H9 (cell line): ENCODE results near the gene NEB. TPM values are rescaled to one million over a fixed set of nuclear protein-coding genes. Genes with fewer than 3 reads are reported as not detected.

Experiments used
- DNase-seq: peaks from one replicate; pipeline ENCODE4 v3.0.0-alpha.2; 2017
- H2AFZ ChIP-seq: one replicate; pipeline ENCODE4 v1.6.1; 2013; ENCODE audit warnings: mild to moderate bottlenecking, low read length, control low read depth, moderate library complexity
- H2AK5ac ChIP-seq: 2 replicates; pipeline ENCODE4 v1.6.1; 2013; ENCODE audit warnings: low read length, control low read depth, mixed read lengths; ENCODE audit not compliant: insufficient read length
- H2BK120ac ChIP-seq: one replicate; pipeline ENCODE4 v1.6.1; 2013; ENCODE audit warnings: low read depth, mild to moderate bottlenecking, low read length, control low read depth, inconsistent platforms; ENCODE audit not compliant: poor library complexity, severe bottlenecking
- H2BK12ac ChIP-seq: 2 replicates; pipeline ENCODE4 v1.6.1; 2013; ENCODE audit warnings: low read length, control low read depth, mixed read lengths, low read depth; ENCODE audit not compliant: insufficient read length
- H2BK15ac ChIP-seq: 2 replicates; pipeline ENCODE4 v1.6.1; 2013; ENCODE audit warnings: low read depth, low read length, control low read depth
- H2BK20ac ChIP-seq: one replicate; pipeline ENCODE4 v1.6.1; 2013; ENCODE audit warnings: low read depth, mild to moderate bottlenecking, low read length, control low read depth, inconsistent platforms; ENCODE audit not compliant: poor library complexity, severe bottlenecking
- H2BK5ac ChIP-seq: 2 replicates; pipeline ENCODE4 v1.6.1; 2013; ENCODE audit warnings: low read length, control low read depth, mixed read lengths; ENCODE audit not compliant: insufficient read length
- H3K14ac ChIP-seq: 2 replicates; pipeline ENCODE4 v1.6.1; 2013; ENCODE audit warnings: low read length, control low read depth; ENCODE audit not compliant: insufficient read depth
- H3K18ac ChIP-seq: 2 replicates; pipeline ENCODE4 v1.6.1; 2013; ENCODE audit warnings: low read depth, mild to moderate bottlenecking, mixed read lengths, low read length, control low read depth; ENCODE audit not compliant: insufficient read length
- H3K23ac ChIP-seq: 2 replicates; pipeline ENCODE4 v1.6.1; 2013; ENCODE audit warnings: low read length, control low read depth, mixed read lengths, low read depth; ENCODE audit not compliant: insufficient read length
- H3K23me2 ChIP-seq: 2 replicates; pipeline ENCODE4 v1.6.1; 2013; ENCODE audit warnings: low read depth, mild to moderate bottlenecking, mixed read lengths, low read length, control low read depth; ENCODE audit not compliant: insufficient read length, poor library complexity, severe bottlenecking
- H3K27ac ChIP-seq: 2 replicates; pipeline ENCODE4 v1.5.1; 2013; ENCODE audit warnings: low read length, control low read depth, mixed read lengths, low read depth; ENCODE audit not compliant: insufficient read length
- H3K27me3 ChIP-seq: 2 replicates; pipeline ENCODE4 v1.6.1; 2013; ENCODE audit warnings: low read length, control low read depth, inconsistent platforms; ENCODE audit not compliant: insufficient read depth
- H3K4ac ChIP-seq: 2 replicates; pipeline ENCODE4 v1.6.1; 2013; ENCODE audit warnings: low read depth, mild to moderate bottlenecking, control low read depth, inconsistent platforms, low read length, moderate library complexity
- H3K4me1 ChIP-seq: 2 replicates; pipeline ENCODE4 v1.6.1; 2013; ENCODE audit warnings: low read length, control low read depth, inconsistent platforms; ENCODE audit not compliant: insufficient read depth
- H3K4me2 ChIP-seq: 2 replicates; pipeline ENCODE4 v1.6.1; 2013; ENCODE audit warnings: low read length, control low read depth, mixed read lengths; ENCODE audit not compliant: insufficient read length, insufficient read depth
- H3K56ac ChIP-seq: 2 replicates; pipeline ENCODE4 v1.6.1; 2013; ENCODE audit warnings: low read depth, mild to moderate bottlenecking, mixed read lengths, low read length, control low read depth; ENCODE audit not compliant: insufficient read length
- H3K79me1 ChIP-seq: 2 replicates; pipeline ENCODE4 v1.6.1; 2013; ENCODE audit warnings: low read depth, mild to moderate bottlenecking, moderate library complexity, low read length, control low read depth, inconsistent platforms; ENCODE audit not compliant: insufficient read depth, poor library complexity, severe bottlenecking
- H3K79me2 ChIP-seq: 2 replicates; pipeline ENCODE4 v1.6.1; 2013; ENCODE audit warnings: low read length, control low read depth, inconsistent platforms; ENCODE audit not compliant: insufficient read depth
- H3K9ac ChIP-seq: 2 replicates; pipeline ENCODE4 v1.6.1; 2013; ENCODE audit warnings: low read length, control low read depth, mixed read lengths; ENCODE audit not compliant: insufficient read length; ENCODE audit errors: extremely low read depth
- H3K9me3 ChIP-seq: one replicate; pipeline ENCODE4 v1.6.1; 2013; ENCODE audit warnings: low read depth, low read length, inconsistent platforms; ENCODE audit not compliant: control insufficient read depth
- H3T11ph ChIP-seq: one replicate; pipeline ENCODE4 v1.6.1; 2013; ENCODE audit warnings: mild to moderate bottlenecking, low read length, control low read depth, inconsistent platforms
- H4K20me1 ChIP-seq: one replicate; pipeline ENCODE4 v1.6.1; 2013; ENCODE audit not compliant: control insufficient read depth, insufficient read length, insufficient read depth
- H4K5ac ChIP-seq: 2 replicates; pipeline ENCODE4 v1.6.1; 2013; ENCODE audit warnings: low read depth, mild to moderate bottlenecking, mixed read lengths, low read length, control low read depth; ENCODE audit not compliant: insufficient read length
- H4K8ac ChIP-seq: replicated peaks from 2 replicates; pipeline ENCODE4 v1.6.1; 2013; ENCODE audit warnings: low read length, control low read depth, mixed read lengths, low read depth; ENCODE audit not compliant: insufficient read length
- H4K91ac ChIP-seq: 2 replicates; pipeline ENCODE4 v1.6.1; 2013; ENCODE audit warnings: low read depth, mild to moderate bottlenecking, moderate library complexity, mixed read lengths, low read length, control low read depth; ENCODE audit not compliant: insufficient read length
- H3K27ac Mint-ChIP-seq, 3 experiments: 2 replicates in 2 of 3; 3 replicates in 1 of 3; pipeline ENCODE4 v1.8.0; 2020 to 2021; ENCODE audit warnings: mixed read lengths in 3 of 3, mild to moderate bottlenecking in 1 of 3, moderate library complexity in 1 of 3
- H3K27me3 Mint-ChIP-seq: 2 replicates; pipeline ENCODE4 v1.8.0; 2021; ENCODE audit warnings: low read depth, mild to moderate bottlenecking, moderate library complexity, mixed read lengths
- H3K36me3 Mint-ChIP-seq, 3 experiments: 2 replicates in 2 of 3; 3 replicates in 1 of 3; pipeline ENCODE4 v1.8.0; 2020 to 2021; ENCODE audit warnings: low read depth in 3 of 3, mixed read lengths in 3 of 3; ENCODE audit not compliant: insufficient read depth in 1 of 3
- H3K4me1 Mint-ChIP-seq, 2 experiments: 2 replicates each; pipeline ENCODE4 v1.8.0; 2020; ENCODE audit warnings: mixed read lengths in 2 of 2
- H3K4me3 Mint-ChIP-seq, 2 experiments: 2 replicates in 1 of 2; 3 replicates in 1 of 2; pipeline ENCODE4 v1.8.0; 2020 to 2021; ENCODE audit warnings: mild to moderate bottlenecking in 2 of 2, mixed read lengths in 2 of 2, moderate library complexity in 1 of 2
- H3K9me3 Mint-ChIP-seq, 2 experiments: 2 replicates in 1 of 2; 3 replicates in 1 of 2; pipeline ENCODE4 v1.8.0; 2020; ENCODE audit warnings: mild to moderate bottlenecking in 2 of 2, mixed read lengths in 2 of 2, moderate library complexity in 1 of 2
- WGBS: extraction: QIAGEN DNeasy Blood & Tissue Kit; methylation state at CpG from one replicate; pipeline ENCODE4 v1.1.7; 2013; ENCODE audit warnings: missing lambda C conversion rate, low lambda C conversion rate, mixed read lengths; ENCODE audit not compliant: insufficient read length; ENCODE audit errors: extremely low coverage; 5-methylcytosine and 5-hydroxymethylcytosine counted together
- total RNA-seq: library from RNA; stranded (reverse); gene quantifications from 2 replicates; pipeline ENCODE4 v1.2.1, GENCODE V29; 2021
- TF ChIP-seq, protein P1 (sequence below): fragments of 200-600 bp; sonication (generic); conservative IDR thresholded peaks from 3 replicates; pipeline ENCODE4 v1.8.0; 2021; ENCODE audit warnings: antibody characterized with exemption, mild to moderate bottlenecking

The NEB gene
- total RNA-seq, 1 experiment from 2014 or later: 0.98 TPM

DNA sequence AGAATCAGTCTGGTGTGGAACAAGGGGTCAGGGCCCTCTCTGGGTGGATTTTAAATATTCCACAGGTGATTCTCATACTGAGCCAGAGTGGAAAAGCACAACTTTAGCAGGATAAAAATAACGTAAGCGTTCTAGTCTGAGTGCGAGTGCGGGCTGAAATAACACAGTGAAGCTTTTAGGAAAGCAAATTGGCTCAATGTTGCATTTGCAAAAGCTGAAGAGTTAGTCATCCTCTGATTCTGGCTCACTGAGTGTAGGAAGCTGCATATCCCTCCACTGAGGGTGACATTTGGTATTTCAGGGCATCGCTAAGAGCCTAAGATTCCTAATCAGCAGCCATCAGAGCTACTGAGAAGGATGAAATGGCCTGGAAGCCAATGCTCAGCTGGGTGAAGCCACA lies 189.8 kb downstream of the NEB start:
- TF ChIP-seq, protein P1, sequence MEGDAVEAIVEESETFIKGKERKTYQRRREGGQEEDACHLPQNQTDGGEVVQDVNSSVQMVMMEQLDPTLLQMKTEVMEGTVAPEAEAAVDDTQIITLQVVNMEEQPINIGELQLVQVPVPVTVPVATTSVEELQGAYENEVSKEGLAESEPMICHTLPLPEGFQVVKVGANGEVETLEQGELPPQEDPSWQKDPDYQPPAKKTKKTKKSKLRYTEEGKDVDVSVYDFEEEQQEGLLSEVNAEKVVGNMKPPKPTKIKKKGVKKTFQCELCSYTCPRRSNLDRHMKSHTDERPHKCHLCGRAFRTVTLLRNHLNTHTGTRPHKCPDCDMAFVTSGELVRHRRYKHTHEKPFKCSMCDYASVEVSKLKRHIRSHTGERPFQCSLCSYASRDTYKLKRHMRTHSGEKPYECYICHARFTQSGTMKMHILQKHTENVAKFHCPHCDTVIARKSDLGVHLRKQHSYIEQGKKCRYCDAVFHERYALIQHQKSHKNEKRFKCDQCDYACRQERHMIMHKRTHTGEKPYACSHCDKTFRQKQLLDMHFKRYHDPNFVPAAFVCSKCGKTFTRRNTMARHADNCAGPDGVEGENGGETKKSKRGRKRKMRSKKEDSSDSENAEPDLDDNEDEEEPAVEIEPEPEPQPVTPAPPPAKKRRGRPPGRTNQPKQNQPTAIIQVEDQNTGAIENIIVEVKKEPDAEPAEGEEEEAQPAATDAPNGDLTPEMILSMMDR: no peak
- no peaks in the 10 kb centered on the region for H3K79me2 ChIP-seq

More for the DNA sequence above, 189.8 kb downstream of the NEB start:
- Mint-ChIP-seq H3K4me3 (no peak overlapping the region), H3K36me3 (no peaks in the 10 kb centered on the region; a peak in 1 of 7 replicates), H3K27me3 (no peaks in the 10 kb centered on the region), H3K4me1 (peaks cover 8 to 10% of the 10 kb centered on the region in 2 experiments), H3K27ac (no peak overlapping the region), H3K9me3 (no peaks in the 10 kb centered on the region)
- Histone ChIP-seq H3K23me2 (no peaks in the 10 kb centered on the region), H3K23ac (no peak overlapping the region), H2AFZ (no peak overlapping the region), H3K9ac (no peak overlapping the region), H3K4ac (no peak overlapping the region), H4K8ac (no peak overlapping the region), H3K4me1 (no peaks in the 10 kb centered on the region; the same call in 1 of the 2 replicates), H3K14ac (no peak overlapping the region), H3K9me3 (no peaks in the 10 kb centered on the region), H3K27ac (no peak overlapping the region), H4K5ac (no peak overlapping the region), H2BK15ac (no peak overlapping the region), H3K56ac (no peak overlapping the region), H3K27me3 (no peaks in the 10 kb centered on the region), H4K91ac (no peak overlapping the region), H2BK12ac (no peak overlapping the region), H3K18ac (no peak overlapping the region), H4K20me1 (no peaks in the 10 kb centered on the region), H3T11ph (no peak overlapping the region), H2BK20ac (no peak overlapping the region), H3K79me1 (no peaks in the 10 kb centered on the region), H2BK5ac (no peak overlapping the region), H3K4me2 (no peak overlapping the region), H2BK120ac (no peak overlapping the region), H2AK5ac (no peak overlapping the region)
- DNase-seq: no peak
- no CpG with 5 or more reads among the region's 5 CpGs for whole genome bisulfite sequencing
